Measurements from ENCODE around the gene THAP4. TPM values are rescaled to one million over a fixed set of nuclear protein-coding genes. Genes with fewer than 3 reads are reported as not detected.

The THAP4 gene
- total RNA-seq, 1 donor from 2014 or later = 43.3 TPM

GRCh38 chr2:241615041-241615440 is 21.9 kb downstream of the THAP4 start:
- H3K4me3 ChIP-seq (ENCODE audit: low read depth, low read length) = no peak overlapping the region
- peaks cover 3% of the 10 kb centered on the region for H3K36me3 ChIP-seq (ENCODE audit: control insufficient read depth, insufficient read depth, low read length)
- TF ChIP-seq CTCF (IDR thresholded peaks at IDR 0.05; ENCODE audit: insufficient read depth, low read length, poor library complexity, severe bottlenecking) = no peak
- H3K27me3 ChIP-seq (ENCODE audit: control insufficient read depth, insufficient read depth, low read length) = no peaks in the 10 kb centered on the region
- no peak for DNase-seq (ENCODE audit: low read depth)

GRCh38 chr2:241613017-241613780 is 23.8 kb downstream of the THAP4 start:
- Histone ChIP-seq H3K36me3 (ENCODE audit: control insufficient read depth, insufficient read depth, low read length) (no peaks in the 10 kb centered on the region), H3K4me3 (ENCODE audit: low read depth, low read length) (no peak overlapping the region), H3K27me3 (ENCODE audit: control insufficient read depth, insufficient read depth, low read length) (no peaks in the 10 kb centered on the region)
- no peak for DNase-seq (ENCODE audit: low read depth)
- TF ChIP-seq CTCF (IDR thresholded peaks at IDR 0.05; ENCODE audit: insufficient read depth, low read length, poor library complexity, severe bottlenecking) = no peak

DNA sequence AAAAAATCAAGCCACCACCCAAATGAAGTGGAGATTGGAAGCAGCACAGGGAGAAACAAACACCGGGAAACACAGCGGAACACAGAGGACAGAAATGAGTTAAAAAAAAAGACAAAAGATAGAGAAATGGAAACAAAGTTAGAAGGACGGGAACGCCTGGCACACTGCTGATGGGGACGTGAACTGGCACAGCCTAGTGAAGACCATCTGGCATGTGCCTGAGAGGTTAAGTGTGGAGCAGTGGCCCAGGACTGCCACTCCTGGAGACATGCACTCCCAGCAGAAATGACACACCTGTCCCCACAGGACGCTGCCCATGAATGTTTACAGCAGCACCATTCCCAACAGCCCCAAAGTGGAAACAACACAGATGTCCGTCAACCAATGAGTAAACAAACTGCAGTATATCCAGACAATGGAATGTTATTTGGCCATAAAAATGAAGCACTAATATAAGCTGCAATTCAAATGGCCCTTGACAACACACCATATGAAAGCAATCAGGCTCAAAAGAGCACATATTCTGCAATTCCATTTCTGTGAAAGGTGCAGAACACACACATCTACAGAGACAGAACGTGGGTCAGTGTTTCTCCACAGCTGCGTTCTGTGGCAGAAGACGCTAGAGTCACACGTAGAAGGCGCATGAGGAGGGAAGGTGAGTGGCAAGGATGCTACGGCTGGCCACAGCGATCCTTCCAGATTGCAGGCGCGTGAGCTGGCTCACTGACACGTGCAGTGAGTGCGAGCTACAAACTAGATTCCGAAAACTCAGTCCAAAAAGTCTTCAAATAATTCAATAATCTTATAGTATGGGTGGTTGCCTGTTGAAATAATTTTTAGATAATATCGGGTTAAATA is 24.6 kb downstream of the THAP4 start:
- no peak for DNase-seq (ENCODE audit: low read depth)
- no peak for TF ChIP-seq CTCF (IDR thresholded peaks at IDR 0.05; ENCODE audit: insufficient read depth, low read length, poor library complexity, severe bottlenecking)
- Histone ChIP-seq H3K36me3 (ENCODE audit: control insufficient read depth, insufficient read depth, low read length) (no peaks in the 10 kb centered on the region), H3K4me3 (ENCODE audit: low read depth, low read length) (no peak overlapping the region), H3K27me3 (ENCODE audit: control insufficient read depth, insufficient read depth, low read length) (no peaks in the 10 kb centered on the region)

GRCh38 chr2:241611062-241611461 is 25.9 kb downstream of the THAP4 start:
- no peak for DNase-seq (ENCODE audit: low read depth)
- Histone ChIP-seq H3K36me3 (ENCODE audit: control insufficient read depth, insufficient read depth, low read length) (no peaks in the 10 kb centered on the region), H3K4me3 (ENCODE audit: low read depth, low read length) (no peak overlapping the region), H3K27me3 (ENCODE audit: control insufficient read depth, insufficient read depth, low read length) (no peaks in the 10 kb centered on the region)
- TF ChIP-seq CTCF (IDR thresholded peaks at IDR 0.05; ENCODE audit: insufficient read depth, low read length, poor library complexity, severe bottlenecking) = no peak

- DNase-seq (ENCODE audit: low read depth) = peak; percentile 51
- H3K4me3 ChIP-seq (ENCODE audit: low read depth, low read length) = peak overlapping the region; percentile 49
- peak; percentile 33 for TF ChIP-seq CTCF (IDR thresholded peaks at IDR 0.05; ENCODE audit: insufficient read depth, low read length, poor library complexity, severe bottlenecking)
- no peaks in the 10 kb centered on the region for H3K27me3 ChIP-seq (ENCODE audit: control insufficient read depth, insufficient read depth, low read length)
- H3K36me3 ChIP-seq (ENCODE audit: control insufficient read depth, insufficient read depth, low read length) = no peaks in the 10 kb centered on the region
Observed at GRCh38 chr2:241609859-241610793, 26.8 kb downstream of the THAP4 start.

All from kidney epithelial cell (primary cell).